ENCODE data around the gene PYURF. TPM values are rescaled to one million over a fixed set of nuclear protein-coding genes. Genes with fewer than 3 reads are reported as not detected.

Gene PYURF
- total and polyA plus RNA-seq, 2 of the 4 experiments (the other 2 are of a cell fraction): 40.2 to 43.4 TPM

DNA sequence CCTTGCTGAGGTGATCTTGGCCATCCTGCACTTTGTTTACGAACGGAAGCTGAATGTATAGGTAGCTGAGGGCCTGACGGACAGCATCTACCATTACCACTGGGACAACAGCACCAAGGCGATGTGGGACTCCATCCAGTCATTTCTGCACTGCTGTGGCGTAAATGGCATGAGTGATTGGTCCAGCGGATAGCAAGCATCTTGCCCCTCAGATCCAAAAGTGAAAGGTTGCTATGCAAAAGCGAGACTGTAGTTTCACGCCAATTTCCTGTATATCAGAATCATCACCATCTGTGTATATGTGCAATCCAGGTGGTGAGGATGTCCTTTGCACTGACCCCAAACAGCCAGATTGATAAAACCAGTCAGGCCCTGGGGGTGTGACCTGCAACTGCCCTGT is 4.2 kb upstream of the PYURF start:
- Histone ChIP-seq H3K9ac (ENCODE audit: low read depth, low read length) (no peak overlapping the region), H4K20me1 (ENCODE audit: insufficient read depth, low read length) (peaks cover 4% of the 10 kb centered on the region; the same call in 1 of the 2 replicates), H3K18ac (ENCODE audit: low read depth, low read length) (no peak overlapping the region), H3K27ac (ENCODE audit: insufficient read depth, low read length) (no peak overlapping the region), H4K5ac (ENCODE audit: low read depth, low read length) (no peak overlapping the region), H3K9me1 (ENCODE audit: insufficient read depth, low read length) (0 out of 2 replicates have a peak, but pooled peaks cover 2% of the 10 kb centered on the region), H2BK120ac (ENCODE audit: low read depth, low read length) (no peak overlapping the region), H2AFZ (replicated peaks; ENCODE audit: low read length, poor library complexity) (peak overlapping the region; percentile 44), H3K4me3 (ENCODE audit: insufficient read depth, low read depth, low read length) (no peak overlapping the region), H3K14ac (replicated peaks; ENCODE audit: low read depth, low read length) (no peak overlapping the region), H3K23ac (ENCODE audit: low read depth, low read length) (no peak overlapping the region), H2AK5ac (ENCODE audit: low read depth, low read length) (no peak overlapping the region), H2AK9ac (replicated peaks; ENCODE audit: low read depth, low read length, poor library complexity) (no peak overlapping the region), H4K8ac (ENCODE audit: low read depth in 2 of 2, low read length in 2 of 2) (no peak overlapping the region), H3K4me1 (ENCODE audit: control insufficient read depth, insufficient read depth, low read length) (peaks cover 5% of the 10 kb centered on the region), H3K56ac (ENCODE audit: extremely low read depth, insufficient read depth, low read length) (no peak overlapping the region), H3K36me3 (ENCODE audit: control insufficient read depth, insufficient read depth, low read length) (no peaks in the 10 kb centered on the region), H4K91ac (ENCODE audit: insufficient read depth, low read depth, low read length) (no peak overlapping the region), H3K4me2 (ENCODE audit: low read depth, low read length) (no peak overlapping the region), H3K79me1 (ENCODE audit: low read depth in 1 of 2, low read length in 2 of 2) (peaks cover 6 to 28% of the 10 kb centered on the region in 2 experiments), H3K9me3 (ENCODE audit: control insufficient read depth, insufficient read depth, low read length) (no peaks in the 10 kb centered on the region), H2BK5ac (ENCODE audit: low read depth, low read length, poor library complexity, severe bottlenecking) (no peak overlapping the region), H3K27me3 (ENCODE audit: control insufficient read depth, insufficient read depth, low read length) (no peaks in the 10 kb centered on the region), H2BK20ac (ENCODE audit: low read depth, low read length) (no peak overlapping the region), H3K4ac (ENCODE audit: low read depth, low read length) (no peak overlapping the region), H2BK15ac (ENCODE audit: low read depth, low read length) (no peak overlapping the region)
- no CpG with 5 or more reads among the region's 8 CpGs for WGBS, 2 experiments (ENCODE audit: extremely low coverage in 2 of 2, insufficient read length in 1 of 2)
- dilution Hi-C loops (cut with HindIII; ENCODE audit: low sequenced_read_pairs, unreplicated experiment) (no loop called here), intact Hi-C loops (cut with micrococcal nuclease) (loop anchor here (1.0 kb wide), 1 partner anchor 132 kb away; no protein-coding TSS in a partner anchor), in situ Hi-C loops (cut with MboI; ENCODE audit: low sequenced_read_pairs) (loop anchor here (5.0 to 25.0 kb wide), 3 partner anchors 285 to 587 kb away; partner anchors contain the start of gene TIGD2)
- TF ChIP-seq, protein P1, sequence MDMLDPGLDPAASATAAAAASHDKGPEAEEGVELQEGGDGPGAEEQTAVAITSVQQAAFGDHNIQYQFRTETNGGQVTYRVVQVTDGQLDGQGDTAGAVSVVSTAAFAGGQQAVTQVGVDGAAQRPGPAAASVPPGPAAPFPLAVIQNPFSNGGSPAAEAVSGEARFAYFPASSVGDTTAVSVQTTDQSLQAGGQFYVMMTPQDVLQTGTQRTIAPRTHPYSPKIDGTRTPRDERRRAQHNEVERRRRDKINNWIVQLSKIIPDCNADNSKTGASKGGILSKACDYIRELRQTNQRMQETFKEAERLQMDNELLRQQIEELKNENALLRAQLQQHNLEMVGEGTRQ (IDR thresholded peaks at IDR 0.05; ENCODE audit: low read depth, low read length): no peak
- TF ChIP-seq POLR2A (IDR thresholded peaks at IDR 0.05; ENCODE audit: low read depth, low read length) (no peak), NFE2L2 (IDR thresholded peaks at IDR 0.05; ENCODE audit: low read depth, low read length) (no peak), MXI1 (IDR thresholded peaks at IDR 0.05; ENCODE audit: borderline replicate concordance, low read depth, low read length) (no peak), SMC3 (IDR thresholded peaks at IDR 0.05; ENCODE audit: low read depth, low read length) (no peak), MAZ (IDR thresholded peaks at IDR 0.05; ENCODE audit: borderline replicate concordance, low read depth, low read length) (no peak), FOS (IDR thresholded peaks at IDR 0.05; ENCODE audit: low read depth, low read length) (no peak), CHD1 (IDR thresholded peaks at IDR 0.05; ENCODE audit: low read depth, low read length) (no peak), RFX5 (IDR thresholded peaks at IDR 0.05; ENCODE audit: low read depth, low read length) (no peak)
- TF ChIP-seq, protein P2, sequence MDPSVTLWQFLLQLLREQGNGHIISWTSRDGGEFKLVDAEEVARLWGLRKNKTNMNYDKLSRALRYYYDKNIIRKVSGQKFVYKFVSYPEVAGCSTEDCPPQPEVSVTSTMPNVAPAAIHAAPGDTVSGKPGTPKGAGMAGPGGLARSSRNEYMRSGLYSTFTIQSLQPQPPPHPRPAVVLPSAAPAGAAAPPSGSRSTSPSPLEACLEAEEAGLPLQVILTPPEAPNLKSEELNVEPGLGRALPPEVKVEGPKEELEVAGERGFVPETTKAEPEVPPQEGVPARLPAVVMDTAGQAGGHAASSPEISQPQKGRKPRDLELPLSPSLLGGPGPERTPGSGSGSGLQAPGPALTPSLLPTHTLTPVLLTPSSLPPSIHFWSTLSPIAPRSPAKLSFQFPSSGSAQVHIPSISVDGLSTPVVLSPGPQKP (IDR thresholded peaks at IDR 0.05; ENCODE audit: borderline replicate concordance, low read depth, low read length): no peak
- TF ChIP-seq, protein P3, sequence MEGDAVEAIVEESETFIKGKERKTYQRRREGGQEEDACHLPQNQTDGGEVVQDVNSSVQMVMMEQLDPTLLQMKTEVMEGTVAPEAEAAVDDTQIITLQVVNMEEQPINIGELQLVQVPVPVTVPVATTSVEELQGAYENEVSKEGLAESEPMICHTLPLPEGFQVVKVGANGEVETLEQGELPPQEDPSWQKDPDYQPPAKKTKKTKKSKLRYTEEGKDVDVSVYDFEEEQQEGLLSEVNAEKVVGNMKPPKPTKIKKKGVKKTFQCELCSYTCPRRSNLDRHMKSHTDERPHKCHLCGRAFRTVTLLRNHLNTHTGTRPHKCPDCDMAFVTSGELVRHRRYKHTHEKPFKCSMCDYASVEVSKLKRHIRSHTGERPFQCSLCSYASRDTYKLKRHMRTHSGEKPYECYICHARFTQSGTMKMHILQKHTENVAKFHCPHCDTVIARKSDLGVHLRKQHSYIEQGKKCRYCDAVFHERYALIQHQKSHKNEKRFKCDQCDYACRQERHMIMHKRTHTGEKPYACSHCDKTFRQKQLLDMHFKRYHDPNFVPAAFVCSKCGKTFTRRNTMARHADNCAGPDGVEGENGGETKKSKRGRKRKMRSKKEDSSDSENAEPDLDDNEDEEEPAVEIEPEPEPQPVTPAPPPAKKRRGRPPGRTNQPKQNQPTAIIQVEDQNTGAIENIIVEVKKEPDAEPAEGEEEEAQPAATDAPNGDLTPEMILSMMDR (conservative IDR thresholded peaks at IDR 0.05; ENCODE audit: low read depth, low read length): no peak
- ChIA-PET CTCF (interaction anchor here (1.4 kb wide), 1 partner anchor 132 kb away, joined by 5 read pairs; no protein-coding TSS in a partner anchor), POLR2A (ENCODE audit: unreplicated experiment) (no interaction called here)
- ATAC-seq (ENCODE audit: low read depth) (no peak), DNase-seq (no peak)
- no TSS peak for BruUV-seq (replicated peaks)
